GM12874 (cell line): ENCODE data around the gene ADARB2.

Experiments
- TF ChIP-seq, protein P1 (sequence below): IDR thresholded peaks from 2 replicates; pipeline ENCODE4 v1.5.1; 2011; ENCODE audit warnings: low read depth, mild to moderate bottlenecking, control low read depth, low read length, moderate library complexity; ENCODE audit not compliant: insufficient read depth

Gene ADARB2

DNA sequence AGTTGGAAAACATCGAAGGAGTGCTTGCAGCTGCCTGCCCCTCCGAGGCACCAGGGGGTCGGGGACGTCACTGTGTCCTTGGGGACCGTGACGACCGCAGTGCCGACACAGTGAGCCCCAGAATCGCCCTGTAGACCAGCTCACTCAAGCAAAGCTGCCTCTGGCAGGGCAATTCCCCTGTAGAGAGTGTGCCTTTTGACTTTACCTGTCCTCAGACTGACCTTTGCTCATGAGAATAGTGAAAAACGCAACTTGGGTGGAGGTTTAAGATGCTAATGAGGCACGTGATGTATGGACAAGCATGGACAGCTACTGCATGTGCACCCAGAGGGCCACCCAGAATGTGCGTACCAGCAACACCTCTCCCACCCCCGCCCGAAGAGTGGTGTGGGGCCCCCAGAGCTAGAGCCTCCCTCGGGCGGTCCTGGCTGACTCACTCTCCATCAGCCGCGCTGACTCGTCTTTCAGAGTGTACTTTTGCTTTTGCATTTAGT is 271.9 kb downstream of the ADARB2 start:
- TF ChIP-seq, protein P1, sequence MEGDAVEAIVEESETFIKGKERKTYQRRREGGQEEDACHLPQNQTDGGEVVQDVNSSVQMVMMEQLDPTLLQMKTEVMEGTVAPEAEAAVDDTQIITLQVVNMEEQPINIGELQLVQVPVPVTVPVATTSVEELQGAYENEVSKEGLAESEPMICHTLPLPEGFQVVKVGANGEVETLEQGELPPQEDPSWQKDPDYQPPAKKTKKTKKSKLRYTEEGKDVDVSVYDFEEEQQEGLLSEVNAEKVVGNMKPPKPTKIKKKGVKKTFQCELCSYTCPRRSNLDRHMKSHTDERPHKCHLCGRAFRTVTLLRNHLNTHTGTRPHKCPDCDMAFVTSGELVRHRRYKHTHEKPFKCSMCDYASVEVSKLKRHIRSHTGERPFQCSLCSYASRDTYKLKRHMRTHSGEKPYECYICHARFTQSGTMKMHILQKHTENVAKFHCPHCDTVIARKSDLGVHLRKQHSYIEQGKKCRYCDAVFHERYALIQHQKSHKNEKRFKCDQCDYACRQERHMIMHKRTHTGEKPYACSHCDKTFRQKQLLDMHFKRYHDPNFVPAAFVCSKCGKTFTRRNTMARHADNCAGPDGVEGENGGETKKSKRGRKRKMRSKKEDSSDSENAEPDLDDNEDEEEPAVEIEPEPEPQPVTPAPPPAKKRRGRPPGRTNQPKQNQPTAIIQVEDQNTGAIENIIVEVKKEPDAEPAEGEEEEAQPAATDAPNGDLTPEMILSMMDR = no peak

DNA sequence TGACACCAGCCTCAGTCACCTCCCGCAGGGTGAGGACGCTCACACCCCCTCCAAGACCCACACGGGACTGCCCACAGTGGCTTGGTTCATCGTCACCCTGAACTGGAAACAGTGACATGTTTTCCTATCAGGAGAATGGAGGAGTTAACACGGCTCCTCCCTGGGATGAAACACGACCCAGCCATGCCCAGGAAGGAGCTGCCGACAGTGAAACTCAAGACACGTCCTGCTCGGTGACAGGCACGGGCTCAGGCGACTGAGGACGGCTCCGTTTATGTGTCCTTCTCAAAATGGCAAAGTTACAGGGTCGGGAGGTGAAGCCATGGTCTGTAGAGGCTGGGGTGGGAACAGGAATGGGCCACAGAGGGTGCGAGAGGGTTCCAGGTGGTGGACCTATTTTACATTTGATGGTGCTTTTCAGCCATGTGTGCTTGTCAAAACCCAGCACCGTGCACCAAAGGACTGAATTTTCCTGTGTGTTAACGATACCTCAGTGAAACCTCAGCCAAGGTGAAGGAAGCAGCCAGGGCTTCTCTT is 272.4 kb downstream of the ADARB2 start:
- TF ChIP-seq, protein P1 = no peak

DNA sequence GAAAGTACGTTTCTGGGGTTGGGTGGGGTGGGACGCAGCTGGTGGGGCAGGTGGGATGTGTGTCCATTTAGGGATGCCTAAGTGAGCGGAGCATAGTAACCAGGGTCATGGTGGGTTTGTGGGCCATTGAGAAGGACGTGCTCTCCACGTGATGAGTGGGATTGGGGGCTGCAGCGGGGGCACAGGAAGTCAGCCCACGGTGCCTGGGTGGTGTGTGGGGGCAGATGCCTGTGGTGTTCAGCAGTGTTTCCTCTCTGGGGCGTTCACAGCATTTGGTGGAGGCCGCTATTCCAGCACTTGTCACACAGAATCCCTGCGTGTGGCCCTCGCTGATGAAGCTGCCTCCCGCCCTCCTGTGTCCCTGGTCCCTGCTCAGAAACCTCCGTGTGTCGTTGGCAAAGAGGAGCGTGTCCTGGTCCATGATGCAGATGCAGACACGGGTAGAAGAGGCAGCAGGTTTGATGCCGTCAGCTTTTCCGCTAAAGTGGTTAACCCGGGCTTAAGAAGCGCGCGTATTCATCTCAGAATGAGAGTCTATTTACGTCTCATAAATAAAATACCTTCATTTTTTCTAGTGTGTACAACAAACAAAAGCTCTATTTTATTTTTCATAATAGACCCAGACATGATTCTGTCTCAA is 274.2 kb downstream of the ADARB2 start:
- TF ChIP-seq, protein P1 = no peak

DNA sequence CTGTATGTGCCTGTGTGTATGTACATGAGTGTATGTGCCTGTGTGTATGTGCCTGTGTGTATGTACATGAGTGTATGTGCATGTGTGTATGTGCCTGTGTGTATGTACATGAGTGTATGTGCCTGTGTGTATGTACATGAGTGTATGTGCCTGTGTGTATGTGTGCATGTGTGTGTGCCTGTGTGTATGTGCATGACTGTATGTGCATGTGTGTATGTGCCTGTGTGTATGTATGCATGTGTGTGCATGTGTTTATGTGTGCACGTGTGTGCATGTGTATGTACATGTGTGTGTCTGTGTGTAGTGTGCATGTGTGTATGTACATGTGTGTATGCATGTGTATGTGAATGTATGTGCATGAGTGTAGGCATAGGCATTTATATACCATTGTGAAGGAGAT is 274.8 kb downstream of the ADARB2 start:
- TF ChIP-seq, protein P1 = no peak

DNA sequence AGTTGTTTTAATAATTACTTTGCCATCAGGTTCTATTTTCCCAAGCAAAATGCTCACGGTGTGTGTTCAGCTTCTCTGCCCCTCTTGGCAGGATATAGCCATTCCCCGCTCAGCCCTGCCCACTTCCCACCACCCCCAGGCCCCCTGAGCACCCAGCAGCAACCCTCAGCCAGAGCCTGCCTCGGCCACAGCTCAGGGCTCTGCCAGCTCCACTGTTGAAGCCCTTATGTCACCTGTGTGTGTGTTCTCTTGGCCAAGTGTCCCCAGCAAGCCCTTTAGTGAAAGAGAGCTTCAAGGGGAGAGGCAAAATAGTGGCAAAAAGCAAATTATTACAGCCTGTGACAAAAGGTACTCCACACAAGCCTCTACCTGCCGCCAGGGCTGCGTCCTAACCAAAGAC is 275.3 kb downstream of the ADARB2 start:
- TF ChIP-seq, protein P1 = no peak

DNA sequence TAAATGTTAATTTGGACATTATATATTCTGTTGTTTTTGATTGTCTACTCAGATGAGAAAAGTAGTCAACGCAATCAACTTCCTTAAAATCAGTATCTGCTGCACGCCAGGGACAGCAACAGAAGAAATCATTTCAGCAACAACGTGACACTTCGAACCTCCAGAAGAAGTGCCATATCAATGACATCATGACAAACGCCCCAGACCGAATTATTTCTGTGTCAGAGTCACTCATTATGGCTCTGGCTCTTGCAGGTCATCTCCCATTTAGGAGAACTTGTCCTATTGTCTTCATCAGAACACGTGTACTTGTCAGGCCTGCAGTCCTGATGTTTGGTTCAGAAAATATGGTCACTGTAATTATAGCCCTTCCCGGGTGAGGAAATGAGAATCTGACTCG is 276.3 kb downstream of the ADARB2 start:
- TF ChIP-seq, protein P1 = no peak

DNA sequence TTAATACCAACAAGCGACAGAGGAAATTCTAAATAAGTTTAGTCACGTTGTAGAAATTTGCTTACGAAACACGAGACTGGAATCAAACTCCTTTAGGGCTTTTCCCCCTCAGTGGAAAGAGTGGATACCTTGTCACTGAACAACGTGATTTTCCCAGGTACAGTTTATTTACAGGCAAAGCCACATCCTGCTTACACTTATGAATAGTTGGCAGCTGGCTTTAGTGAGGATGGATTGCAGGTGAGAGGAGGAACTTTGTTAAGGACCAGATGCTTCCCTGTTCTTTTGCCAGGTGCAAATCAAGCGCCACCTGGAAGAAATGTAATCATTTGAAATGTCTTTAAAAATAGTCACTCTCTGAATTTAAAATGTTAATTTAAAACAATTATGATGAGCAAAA is 282.4 kb downstream of the ADARB2 start:
- TF ChIP-seq, protein P1 = no peak
